Measurements from ENCODE around the gene ITPKB. TPM values are rescaled to one million over a fixed set of nuclear protein-coding genes. Genes with fewer than 3 reads are reported as not detected.

ITPKB gene
- total RNA-seq, 1 donor from 2014 or later: 44.1 TPM

- intact Hi-C loops (cut with DNase I): no loop called here
- H3K4me1 ChIP-seq: peaks cover 14% of the 10 kb centered on the region
- no peak for TF ChIP-seq CTCF (IDR thresholded peaks at IDR 0.05)
- DNase-seq (peak; percentile 32), ATAC-seq (no peak)
- H3K27ac ChIP-seq: no peak overlapping the region
- H3K9me3 ChIP-seq: no peaks in the 10 kb centered on the region
- H3K36me3 ChIP-seq: no peaks in the 10 kb centered on the region
- no peaks in the 10 kb centered on the region for H3K27me3 ChIP-seq
- H3K4me3 ChIP-seq: no peak overlapping the region
These were observed 135.1 kb downstream of the ITPKB start for GRCh38 chr1:226603858-226604559.

- intact Hi-C loops (cut with DNase I): no loop called here
- H3K4me1 ChIP-seq: peaks cover 14% of the 10 kb centered on the region
- H3K36me3 ChIP-seq: no peaks in the 10 kb centered on the region
- no peak for TF ChIP-seq CTCF (IDR thresholded peaks at IDR 0.05)
- peak overlapping the region; percentile 26 for H3K4me3 ChIP-seq
- H3K27me3 ChIP-seq: no peaks in the 10 kb centered on the region
- peak; percentile 19 for ATAC-seq
- peak; percentile 34 for DNase-seq
- peak overlapping the region; percentile 31 for H3K27ac ChIP-seq
- no peaks in the 10 kb centered on the region for H3K9me3 ChIP-seq
These were observed 135.8 kb downstream of the ITPKB start for GRCh38 chr1:226603022-226603857.

- Histone ChIP-seq H3K27ac (peak overlapping the region; percentile 31), H3K36me3 (no peaks in the 10 kb centered on the region), H3K9me3 (no peaks in the 10 kb centered on the region), H3K27me3 (no peaks in the 10 kb centered on the region), H3K4me1 (peaks cover 14% of the 10 kb centered on the region), H3K4me3 (no peak overlapping the region)
- no peak for TF ChIP-seq CTCF (IDR thresholded peaks at IDR 0.05)
- intact Hi-C loops (cut with DNase I): no loop called here
- ATAC-seq: peak; percentile 6
- no peak for DNase-seq
These were observed 136.7 kb downstream of the ITPKB start for GRCh38 chr1:226602186-226603021.

- ATAC-seq (no peak), DNase-seq (peak; percentile 25)
- no peak for TF ChIP-seq CTCF (IDR thresholded peaks at IDR 0.05)
- Histone ChIP-seq H3K9me3 (no peaks in the 10 kb centered on the region), H3K4me3 (no peak overlapping the region), H3K36me3 (no peaks in the 10 kb centered on the region), H3K27me3 (no peaks in the 10 kb centered on the region), H3K4me1 (peaks cover 14% of the 10 kb centered on the region), H3K27ac (no peak overlapping the region)
- intact Hi-C loops (cut with DNase I): no loop called here
These were observed 137.6 kb downstream of the ITPKB start for GRCh38 chr1:226601456-226601855.

GRCh38 chr1:226600254-226600653 is 138.8 kb downstream of the ITPKB start:
- no peak overlapping the region for H3K4me3 ChIP-seq
- intact Hi-C loops (cut with DNase I): no loop called here
- H3K4me1 ChIP-seq: peaks cover 14% of the 10 kb centered on the region
- H3K36me3 ChIP-seq: no peaks in the 10 kb centered on the region
- no peaks in the 10 kb centered on the region for H3K27me3 ChIP-seq
- ATAC-seq (no peak), DNase-seq (peak; percentile 46)
- H3K9me3 ChIP-seq: no peaks in the 10 kb centered on the region
- no peak overlapping the region for H3K27ac ChIP-seq
- no peak for TF ChIP-seq CTCF (IDR thresholded peaks at IDR 0.05)
